H9 (cell line): ENCODE results near the gene PTPN23. TPM values are rescaled to one million over a fixed set of nuclear protein-coding genes. Genes with fewer than 3 reads are reported as not detected.

ENCODE experiments used
- DNase-seq: peaks from one replicate; pipeline ENCODE4 v3.0.0-alpha.2; 2017
- H2AFZ ChIP-seq: one replicate; pipeline ENCODE4 v1.6.1; 2013; ENCODE audit warnings: mild to moderate bottlenecking, low read length, control low read depth, moderate library complexity
- H2AK5ac ChIP-seq: 2 replicates; pipeline ENCODE4 v1.6.1; 2013; ENCODE audit warnings: low read length, control low read depth, mixed read lengths; ENCODE audit not compliant: insufficient read length
- H2BK120ac ChIP-seq: one replicate; pipeline ENCODE4 v1.6.1; 2013; ENCODE audit warnings: low read depth, mild to moderate bottlenecking, low read length, control low read depth, inconsistent platforms; ENCODE audit not compliant: poor library complexity, severe bottlenecking
- H2BK12ac ChIP-seq: 2 replicates; pipeline ENCODE4 v1.6.1; 2013; ENCODE audit warnings: low read length, control low read depth, mixed read lengths, low read depth; ENCODE audit not compliant: insufficient read length
- H2BK15ac ChIP-seq: 2 replicates; pipeline ENCODE4 v1.6.1; 2013; ENCODE audit warnings: low read depth, low read length, control low read depth
- H2BK20ac ChIP-seq: one replicate; pipeline ENCODE4 v1.6.1; 2013; ENCODE audit warnings: low read depth, mild to moderate bottlenecking, low read length, control low read depth, inconsistent platforms; ENCODE audit not compliant: poor library complexity, severe bottlenecking
- H2BK5ac ChIP-seq: 2 replicates; pipeline ENCODE4 v1.6.1; 2013; ENCODE audit warnings: low read length, control low read depth, mixed read lengths; ENCODE audit not compliant: insufficient read length
- H3K14ac ChIP-seq: 2 replicates; pipeline ENCODE4 v1.6.1; 2013; ENCODE audit warnings: low read length, control low read depth; ENCODE audit not compliant: insufficient read depth
- H3K18ac ChIP-seq: 2 replicates; pipeline ENCODE4 v1.6.1; 2013; ENCODE audit warnings: low read depth, mild to moderate bottlenecking, mixed read lengths, low read length, control low read depth; ENCODE audit not compliant: insufficient read length
- H3K23ac ChIP-seq: 2 replicates; pipeline ENCODE4 v1.6.1; 2013; ENCODE audit warnings: low read length, control low read depth, mixed read lengths, low read depth; ENCODE audit not compliant: insufficient read length
- H3K23me2 ChIP-seq: 2 replicates; pipeline ENCODE4 v1.6.1; 2013; ENCODE audit warnings: low read depth, mild to moderate bottlenecking, mixed read lengths, low read length, control low read depth; ENCODE audit not compliant: insufficient read length, poor library complexity, severe bottlenecking
- H3K27ac ChIP-seq: 2 replicates; pipeline ENCODE4 v1.5.1; 2013; ENCODE audit warnings: low read length, control low read depth, mixed read lengths, low read depth; ENCODE audit not compliant: insufficient read length
- H3K27me3 ChIP-seq: 2 replicates; pipeline ENCODE4 v1.6.1; 2013; ENCODE audit warnings: low read length, control low read depth, inconsistent platforms; ENCODE audit not compliant: insufficient read depth
- H3K4ac ChIP-seq: 2 replicates; pipeline ENCODE4 v1.6.1; 2013; ENCODE audit warnings: low read depth, mild to moderate bottlenecking, control low read depth, inconsistent platforms, low read length, moderate library complexity
- H3K4me1 ChIP-seq: 2 replicates; pipeline ENCODE4 v1.6.1; 2013; ENCODE audit warnings: low read length, control low read depth, inconsistent platforms; ENCODE audit not compliant: insufficient read depth
- H3K4me2 ChIP-seq: 2 replicates; pipeline ENCODE4 v1.6.1; 2013; ENCODE audit warnings: low read length, control low read depth, mixed read lengths; ENCODE audit not compliant: insufficient read length, insufficient read depth
- H3K56ac ChIP-seq: 2 replicates; pipeline ENCODE4 v1.6.1; 2013; ENCODE audit warnings: low read depth, mild to moderate bottlenecking, mixed read lengths, low read length, control low read depth; ENCODE audit not compliant: insufficient read length
- H3K79me1 ChIP-seq: 2 replicates; pipeline ENCODE4 v1.6.1; 2013; ENCODE audit warnings: low read depth, mild to moderate bottlenecking, moderate library complexity, low read length, control low read depth, inconsistent platforms; ENCODE audit not compliant: insufficient read depth, poor library complexity, severe bottlenecking
- H3K79me2 ChIP-seq: 2 replicates; pipeline ENCODE4 v1.6.1; 2013; ENCODE audit warnings: low read length, control low read depth, inconsistent platforms; ENCODE audit not compliant: insufficient read depth
- H3K9ac ChIP-seq: 2 replicates; pipeline ENCODE4 v1.6.1; 2013; ENCODE audit warnings: low read length, control low read depth, mixed read lengths; ENCODE audit not compliant: insufficient read length; ENCODE audit errors: extremely low read depth
- H3K9me3 ChIP-seq: one replicate; pipeline ENCODE4 v1.6.1; 2013; ENCODE audit warnings: low read depth, low read length, inconsistent platforms; ENCODE audit not compliant: control insufficient read depth
- H3T11ph ChIP-seq: one replicate; pipeline ENCODE4 v1.6.1; 2013; ENCODE audit warnings: mild to moderate bottlenecking, low read length, control low read depth, inconsistent platforms
- H4K20me1 ChIP-seq: one replicate; pipeline ENCODE4 v1.6.1; 2013; ENCODE audit not compliant: control insufficient read depth, insufficient read length, insufficient read depth
- H4K5ac ChIP-seq: 2 replicates; pipeline ENCODE4 v1.6.1; 2013; ENCODE audit warnings: low read depth, mild to moderate bottlenecking, mixed read lengths, low read length, control low read depth; ENCODE audit not compliant: insufficient read length
- H4K8ac ChIP-seq: replicated peaks from 2 replicates; pipeline ENCODE4 v1.6.1; 2013; ENCODE audit warnings: low read length, control low read depth, mixed read lengths, low read depth; ENCODE audit not compliant: insufficient read length
- H4K91ac ChIP-seq: 2 replicates; pipeline ENCODE4 v1.6.1; 2013; ENCODE audit warnings: low read depth, mild to moderate bottlenecking, moderate library complexity, mixed read lengths, low read length, control low read depth; ENCODE audit not compliant: insufficient read length
- H3K27ac Mint-ChIP-seq, 3 experiments: 2 replicates in 2 of 3; 3 replicates in 1 of 3; pipeline ENCODE4 v1.8.0; 2020 to 2021; ENCODE audit warnings: mixed read lengths in 3 of 3, mild to moderate bottlenecking in 1 of 3, moderate library complexity in 1 of 3
- H3K27me3 Mint-ChIP-seq: 2 replicates; pipeline ENCODE4 v1.8.0; 2021; ENCODE audit warnings: low read depth, mild to moderate bottlenecking, moderate library complexity, mixed read lengths
- H3K36me3 Mint-ChIP-seq, 3 experiments: 2 replicates in 2 of 3; 3 replicates in 1 of 3; pipeline ENCODE4 v1.8.0; 2020 to 2021; ENCODE audit warnings: low read depth in 3 of 3, mixed read lengths in 3 of 3; ENCODE audit not compliant: insufficient read depth in 1 of 3
- H3K4me1 Mint-ChIP-seq, 2 experiments: 2 replicates each; pipeline ENCODE4 v1.8.0; 2020; ENCODE audit warnings: mixed read lengths in 2 of 2
- H3K4me3 Mint-ChIP-seq, 2 experiments: 2 replicates in 1 of 2; 3 replicates in 1 of 2; pipeline ENCODE4 v1.8.0; 2020 to 2021; ENCODE audit warnings: mild to moderate bottlenecking in 2 of 2, mixed read lengths in 2 of 2, moderate library complexity in 1 of 2
- H3K9me3 Mint-ChIP-seq, 2 experiments: 2 replicates in 1 of 2; 3 replicates in 1 of 2; pipeline ENCODE4 v1.8.0; 2020; ENCODE audit warnings: mild to moderate bottlenecking in 2 of 2, mixed read lengths in 2 of 2, moderate library complexity in 1 of 2
- WGBS: extraction: QIAGEN DNeasy Blood & Tissue Kit; methylation state at CpG from one replicate; pipeline ENCODE4 v1.1.7; 2013; ENCODE audit warnings: missing lambda C conversion rate, low lambda C conversion rate, mixed read lengths; ENCODE audit not compliant: insufficient read length; ENCODE audit errors: extremely low coverage; 5-methylcytosine and 5-hydroxymethylcytosine counted together
- total RNA-seq: library from RNA; stranded (reverse); gene quantifications from 2 replicates; pipeline ENCODE4 v1.2.1, GENCODE V29; 2021
- TF ChIP-seq, protein P1 (sequence below): fragments of 200-600 bp; sonication (generic); conservative IDR thresholded peaks from 3 replicates; pipeline ENCODE4 v1.8.0; 2021; ENCODE audit warnings: antibody characterized with exemption, mild to moderate bottlenecking

Gene PTPN23
- total RNA-seq, 1 experiment from 2014 or later = 42.2 TPM

DNA sequence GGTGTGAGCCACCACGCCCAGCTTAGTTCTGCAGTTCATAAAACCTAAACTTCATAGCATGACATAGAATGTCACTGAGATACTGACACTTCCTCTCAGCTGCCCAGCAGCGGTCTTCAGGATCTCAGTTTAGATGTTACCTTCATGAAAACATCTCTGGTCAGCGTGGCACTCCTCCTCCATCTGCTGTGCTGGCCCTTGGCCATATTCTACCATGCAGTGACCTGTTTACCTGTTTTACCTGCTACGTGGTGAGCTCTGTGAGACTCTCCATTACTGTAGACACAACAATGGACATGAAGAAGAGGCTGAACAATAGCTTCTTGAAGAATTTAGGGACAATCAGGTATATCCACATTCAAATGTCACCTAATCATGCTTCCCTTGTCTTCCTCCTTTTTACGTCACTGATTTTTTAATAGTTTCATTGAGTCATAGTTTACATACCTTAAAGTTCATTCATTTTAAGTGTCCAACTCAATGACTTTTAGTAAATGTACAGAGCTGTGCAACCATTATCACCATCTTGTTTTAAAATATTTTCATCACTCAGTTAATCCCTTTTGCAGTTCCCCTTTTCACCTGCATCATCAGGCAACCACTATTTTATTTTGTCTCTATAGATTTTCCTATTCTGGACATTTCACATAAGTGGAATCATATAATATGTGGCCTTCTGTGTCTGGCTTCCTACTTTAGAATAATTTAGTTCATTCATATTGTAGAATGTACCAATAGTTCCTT is 32.2 kb upstream of the PTPN23 start:
- Histone ChIP-seq H3K56ac (no peak overlapping the region), H2AFZ (no peak overlapping the region), H3K23ac (no peak overlapping the region), H3K4me2 (no peak overlapping the region), H3K4ac (no peak overlapping the region), H2BK5ac (no peak overlapping the region), H3K79me1 (no peaks in the 10 kb centered on the region), H3K27me3 (no peaks in the 10 kb centered on the region), H2BK120ac (no peak overlapping the region), H4K91ac (no peak overlapping the region), H3K27ac (no peak overlapping the region), H2AK5ac (no peak overlapping the region), H3K23me2 (no peaks in the 10 kb centered on the region), H2BK20ac (no peak overlapping the region), H2BK15ac (no peak overlapping the region), H3K9me3 (no peaks in the 10 kb centered on the region), H3K18ac (no peak overlapping the region), H4K20me1 (no peaks in the 10 kb centered on the region), H2BK12ac (no peak overlapping the region), H3T11ph (no peak overlapping the region), H4K8ac (no peak overlapping the region), H3K14ac (no peak overlapping the region), H3K4me1 (no peaks in the 10 kb centered on the region), H3K79me2 (no peaks in the 10 kb centered on the region), H4K5ac (no peak overlapping the region), H3K9ac (no peak overlapping the region)
- peaks cover 14 to 28% (median 19%) of the 10 kb centered on the region in 3 experiments; a peak in 6 of 7 replicates for H3K36me3 Mint-ChIP-seq
- H3K9me3 Mint-ChIP-seq = no peaks in the 10 kb centered on the region
- no peak overlapping the region for H3K4me3 Mint-ChIP-seq
- H3K27me3 Mint-ChIP-seq = no peaks in the 10 kb centered on the region
- H3K4me1 Mint-ChIP-seq = peaks cover 5 to 6% of the 10 kb centered on the region in 2 experiments; a peak in 2 of 4 replicates
- no CpG with 5 or more reads among the region's 5 CpGs for WGBS
- no peak for DNase-seq
- TF ChIP-seq, protein P1, sequence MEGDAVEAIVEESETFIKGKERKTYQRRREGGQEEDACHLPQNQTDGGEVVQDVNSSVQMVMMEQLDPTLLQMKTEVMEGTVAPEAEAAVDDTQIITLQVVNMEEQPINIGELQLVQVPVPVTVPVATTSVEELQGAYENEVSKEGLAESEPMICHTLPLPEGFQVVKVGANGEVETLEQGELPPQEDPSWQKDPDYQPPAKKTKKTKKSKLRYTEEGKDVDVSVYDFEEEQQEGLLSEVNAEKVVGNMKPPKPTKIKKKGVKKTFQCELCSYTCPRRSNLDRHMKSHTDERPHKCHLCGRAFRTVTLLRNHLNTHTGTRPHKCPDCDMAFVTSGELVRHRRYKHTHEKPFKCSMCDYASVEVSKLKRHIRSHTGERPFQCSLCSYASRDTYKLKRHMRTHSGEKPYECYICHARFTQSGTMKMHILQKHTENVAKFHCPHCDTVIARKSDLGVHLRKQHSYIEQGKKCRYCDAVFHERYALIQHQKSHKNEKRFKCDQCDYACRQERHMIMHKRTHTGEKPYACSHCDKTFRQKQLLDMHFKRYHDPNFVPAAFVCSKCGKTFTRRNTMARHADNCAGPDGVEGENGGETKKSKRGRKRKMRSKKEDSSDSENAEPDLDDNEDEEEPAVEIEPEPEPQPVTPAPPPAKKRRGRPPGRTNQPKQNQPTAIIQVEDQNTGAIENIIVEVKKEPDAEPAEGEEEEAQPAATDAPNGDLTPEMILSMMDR = no peak
- no peak overlapping the region for H3K27ac Mint-ChIP-seq
